Measurements from ENCODE around the gene POLA1. TPM values are rescaled to one million over a fixed set of nuclear protein-coding genes. Genes with fewer than 3 reads are reported as not detected.

The POLA1 gene
- total RNA-seq, 1 experiment from 2014 or later, result 28.6 TPM

GRCh38 chrX:25007059-25008053, 313.6 kb downstream of the POLA1 start:
- DNase-seq (ENCODE audit: low read depth), result no peak

- no peak for DNase-seq (ENCODE audit: low read depth)
Observed at GRCh38 chrX:25009407-25009806, 315.7 kb downstream of the POLA1 start.

- DNase-seq (ENCODE audit: low read depth), result no peak
Observed at GRCh38 chrX:25010784-25011588, 317.3 kb downstream of the POLA1 start.

- DNase-seq (ENCODE audit: low read depth), result no peak
Observed at GRCh38 chrX:25011589-25012432, 318.1 kb downstream of the POLA1 start.

GRCh38 chrX:25012433-25012735, 318.7 kb downstream of the POLA1 start:
- no peak for DNase-seq (ENCODE audit: low read depth)

GRCh38 chrX:25012793-25013631, 319.3 kb downstream of the POLA1 start:
- peak; percentile 14 for DNase-seq (ENCODE audit: low read depth)

GRCh38 chrX:25013632-25014365, 320.1 kb downstream of the POLA1 start:
- DNase-seq (ENCODE audit: low read depth), result no peak

GRCh38 chrX:25014366-25014838, 320.7 kb downstream of the POLA1 start:
- DNase-seq (ENCODE audit: low read depth), result no peak

- no peak for DNase-seq (ENCODE audit: low read depth)
Observed at GRCh38 chrX:25015486-25016360, 322.0 kb downstream of the POLA1 start, which contains the start of gene ARX. ARX (minus strand) TSS chrX:25015965; CDS start chrX:25015737, 228 bp downstream.

- DNase-seq (ENCODE audit: low read depth), result no peak
Observed at GRCh38 chrX:25016361-25016671, 322.6 kb downstream of the POLA1 start.

GRCh38 chrX:25016938-25017598, 323.4 kb downstream of the POLA1 start:
- no peak for DNase-seq (ENCODE audit: low read depth)

- no peak for DNase-seq (ENCODE audit: low read depth)
Observed at GRCh38 chrX:25017667-25018247, 324.0 kb downstream of the POLA1 start.

- no peak for DNase-seq (ENCODE audit: low read depth)
Observed at GRCh38 chrX:25018682-25019081, 325.0 kb downstream of the POLA1 start.

GRCh38 chrX:25019707-25020390, 326.1 kb downstream of the POLA1 start:
- no peak for DNase-seq (ENCODE audit: low read depth)

GRCh38 chrX:25020391-25020904, 326.7 kb downstream of the POLA1 start:
- DNase-seq (ENCODE audit: low read depth), result no peak

GRCh38 chrX:25020905-25021449, 327.3 kb downstream of the POLA1 start:
- no peak for DNase-seq (ENCODE audit: low read depth)

Data from RPMI7951 (cell line).